NCI-H2029 treated with DMSO at 0.1 percent for 48 hours (cell line): ENCODE measurements around the gene MAP2K5.

ENCODE experiments used
- DNase-seq: peaks from one replicate; lab custom pipeline; 2025; lab: John Stamatoyannopoulos, UW

Gene MAP2K5

GRCh38 chr15:67723294-67724024, 181.0 kb downstream of the MAP2K5 start:
- DNase-seq, result no peak

- no peak for DNase-seq
Observed at GRCh38 chr15:67724691-67725375, 182.3 kb downstream of the MAP2K5 start.

GRCh38 chr15:67730135-67730534, 187.6 kb downstream of the MAP2K5 start:
- no peak for DNase-seq

GRCh38 chr15:67731112-67731721, 188.7 kb downstream of the MAP2K5 start:
- DNase-seq, result no peak

GRCh38 chr15:67732164-67732563, 189.7 kb downstream of the MAP2K5 start:
- no peak for DNase-seq

GRCh38 chr15:67732671-67733374, 190.3 kb downstream of the MAP2K5 start:
- no peak for DNase-seq

GRCh38 chr15:67735896-67736295, 193.4 kb downstream of the MAP2K5 start:
- DNase-seq, result no peak

GRCh38 chr15:67736810-67737209, 194.3 kb downstream of the MAP2K5 start:
- DNase-seq, result no peak

GRCh38 chr15:67738056-67738455, 195.6 kb downstream of the MAP2K5 start:
- no peak for DNase-seq

GRCh38 chr15:67740405-67740804, 197.9 kb downstream of the MAP2K5 start:
- DNase-seq, result no peak

GRCh38 chr15:67741308-67741707, 198.8 kb downstream of the MAP2K5 start:
- DNase-seq, result no peak

GRCh38 chr15:67743558-67743957, 201.1 kb downstream of the MAP2K5 start:
- no peak for DNase-seq

GRCh38 chr15:67744331-67745072, 202.0 kb downstream of the MAP2K5 start:
- no peak for DNase-seq

- no peak for DNase-seq
Observed at GRCh38 chr15:67745073-67746006, 202.8 kb downstream of the MAP2K5 start.

GRCh38 chr15:67746022-67746421, 203.5 kb downstream of the MAP2K5 start:
- no peak for DNase-seq

- DNase-seq, result no peak
Observed at GRCh38 chr15:67746450-67746849, 203.9 kb downstream of the MAP2K5 start.

GRCh38 chr15:67747921-67748320, 205.4 kb downstream of the MAP2K5 start:
- no peak for DNase-seq

- DNase-seq, result no peak
Observed at GRCh38 chr15:67750371-67750770, 207.9 kb downstream of the MAP2K5 start.

GRCh38 chr15:67753891-67754290, 211.4 kb downstream of the MAP2K5 start:
- DNase-seq, result no peak

- no peak for DNase-seq
Observed at GRCh38 chr15:67755264-67755663, 212.8 kb downstream of the MAP2K5 start.

GRCh38 chr15:67755936-67756335, 213.4 kb downstream of the MAP2K5 start:
- DNase-seq, result no peak
